Fibroblast of lung (primary cell): ENCODE results near the gene ZNF664. TPM values are rescaled to one million over a fixed set of nuclear protein-coding genes. Genes with fewer than 3 reads are reported as not detected.
A peak's percentile ranks its signal among the peaks of the same experiment; 100 is the strongest.

Experiments used
- DNase-seq, 2 donors: peaks; one replicate each; pipeline versions ENCODE4 v3.0.0 to v3.0.0-alpha.2; 2010; ENCODE audit warnings: low read depth in 2 of 2
- H2AFZ ChIP-seq: 2 replicates; pipeline ENCODE4 v1.5.1; 2012; ENCODE audit warnings: low read length, control low read depth, inconsistent platforms
- H3K27ac ChIP-seq: 2 replicates; pipeline ENCODE4 v1.5.1; 2011; ENCODE audit warnings: low read length, control low read depth; ENCODE audit not compliant: insufficient read depth
- H3K27me3 ChIP-seq: 2 replicates; pipeline ENCODE4 v1.5.1; 2011; ENCODE audit warnings: mild to moderate bottlenecking, low read length; ENCODE audit not compliant: control insufficient read depth, insufficient read depth
- H3K36me3 ChIP-seq: 2 replicates; pipeline ENCODE4 v1.5.1; 2011; ENCODE audit warnings: low read length; ENCODE audit not compliant: control insufficient read depth, insufficient read depth
- H3K4me1 ChIP-seq: 2 replicates; pipeline ENCODE4 v1.5.1; 2011; ENCODE audit warnings: low read length; ENCODE audit not compliant: control insufficient read depth, insufficient read depth; ENCODE audit errors: extremely low read depth
- H3K4me2 ChIP-seq: 2 replicates; pipeline ENCODE4 v1.5.1; 2011; ENCODE audit warnings: low read length, control low read depth; ENCODE audit not compliant: insufficient read depth; ENCODE audit errors: extremely low read depth
- H3K4me3 ChIP-seq, 4 experiments: fragments of 200-600 bp in 1 of 4; sonication (generic) in 1 of 4; replicated peaks in 1 of 4; 2 replicates each; pipeline ENCODE4 v1.5.1; 2011 to 2016; ENCODE audit warnings: low read length in 4 of 4, low read depth in 3 of 4, mild to moderate bottlenecking in 3 of 4, control low read depth in 2 of 4, inconsistent platforms in 1 of 4, mixed read lengths in 1 of 4; ENCODE audit not compliant: insufficient read depth in 1 of 4; ENCODE audit errors: control extremely low read depth in 1 of 4
- H3K79me2 ChIP-seq: 2 replicates; pipeline ENCODE4 v1.5.1; 2012; ENCODE audit warnings: mild to moderate bottlenecking, low read length, inconsistent platforms; ENCODE audit not compliant: control insufficient read depth, insufficient read depth
- H3K9ac ChIP-seq: 2 replicates; pipeline ENCODE4 v1.5.1; 2011; ENCODE audit warnings: mild to moderate bottlenecking, low read length, control low read depth; ENCODE audit not compliant: insufficient read depth
- H3K9me3 ChIP-seq: 2 replicates; pipeline ENCODE4 v1.5.1; 2012; ENCODE audit warnings: low read depth, low read length; ENCODE audit not compliant: control insufficient read depth, insufficient read depth
- H4K20me1 ChIP-seq: 2 replicates; pipeline ENCODE4 v1.5.1; 2011; ENCODE audit warnings: low read length; ENCODE audit not compliant: control insufficient read depth, insufficient read depth; ENCODE audit errors: extremely low read depth
- EZH2 ChIP-seq: IDR thresholded peaks from 2 replicates; pipeline ENCODE4 v1.5.1; 2012; ENCODE audit warnings: low read length, control low read depth, mild to moderate bottlenecking; ENCODE audit errors: missing control alignments
- polyA plus RNA-seq, 2 donors: library from polyadenylated mRNA; depleted of rRNA in 1 of 2; stranded (reverse) in 1 of 2; unstranded in 1 of 2; fragments of >200 nt; gene quantifications; 2 replicates each; pipeline ENCODE4 v1.2.1, GENCODE V29; 2011 to 2012; ENCODE audit warnings: missing spikeins in 1 of 2
- total RNA-seq: library from RNA; depleted of rRNA; stranded (reverse); fragments of >200 nt; gene quantifications from 2 replicates; pipeline ENCODE4 v1.2.1, GENCODE V29; 2014
- TF ChIP-seq, protein P1 (sequence below), 2 donors: IDR thresholded peaks in 1 of 2; conservative IDR thresholded peaks in 1 of 2; 1 replicate in 1 of 2; 2 replicates in 1 of 2; pipeline ENCODE4 v1.5.1; 2011 to 2012; ENCODE audit warnings: low read length in 2 of 2, control low read depth in 1 of 2, inconsistent platforms in 1 of 2, low read depth in 1 of 2, mild to moderate bottlenecking in 1 of 2

The ZNF664 gene
- total and polyA plus RNA-seq, 2 donors (not counting 1 experiment from before 2014, with no cell fraction given), result 43.9 to 55.1 TPM

DNA sequence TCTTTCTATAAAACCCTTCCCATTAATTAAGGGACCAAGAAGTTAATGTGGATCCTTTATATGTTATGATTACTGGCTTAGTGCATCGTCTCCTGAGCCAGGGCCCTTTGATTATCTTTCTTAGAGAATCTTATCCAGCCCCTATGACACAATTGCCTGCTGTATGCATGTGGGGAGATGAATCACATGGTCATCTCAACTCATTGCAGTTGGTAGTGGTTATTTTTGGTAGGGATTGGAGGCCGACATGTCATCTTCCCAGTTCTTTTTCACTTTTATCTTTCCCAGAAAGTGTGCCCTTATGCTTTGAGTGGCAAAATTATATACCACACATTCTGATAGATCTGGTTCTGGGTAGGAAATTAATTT lies 26.0 kb downstream of the ZNF664 start:
- H3K9me3 ChIP-seq, result no peaks in the 10 kb centered on the region
- peaks cover 2% of the 10 kb centered on the region for H3K36me3 ChIP-seq
- H3K4me2 ChIP-seq, result no peak overlapping the region
- peaks cover 12% of the 10 kb centered on the region for H3K4me1 ChIP-seq
- TF ChIP-seq EZH2, result no peak
- TF ChIP-seq, protein P1, sequence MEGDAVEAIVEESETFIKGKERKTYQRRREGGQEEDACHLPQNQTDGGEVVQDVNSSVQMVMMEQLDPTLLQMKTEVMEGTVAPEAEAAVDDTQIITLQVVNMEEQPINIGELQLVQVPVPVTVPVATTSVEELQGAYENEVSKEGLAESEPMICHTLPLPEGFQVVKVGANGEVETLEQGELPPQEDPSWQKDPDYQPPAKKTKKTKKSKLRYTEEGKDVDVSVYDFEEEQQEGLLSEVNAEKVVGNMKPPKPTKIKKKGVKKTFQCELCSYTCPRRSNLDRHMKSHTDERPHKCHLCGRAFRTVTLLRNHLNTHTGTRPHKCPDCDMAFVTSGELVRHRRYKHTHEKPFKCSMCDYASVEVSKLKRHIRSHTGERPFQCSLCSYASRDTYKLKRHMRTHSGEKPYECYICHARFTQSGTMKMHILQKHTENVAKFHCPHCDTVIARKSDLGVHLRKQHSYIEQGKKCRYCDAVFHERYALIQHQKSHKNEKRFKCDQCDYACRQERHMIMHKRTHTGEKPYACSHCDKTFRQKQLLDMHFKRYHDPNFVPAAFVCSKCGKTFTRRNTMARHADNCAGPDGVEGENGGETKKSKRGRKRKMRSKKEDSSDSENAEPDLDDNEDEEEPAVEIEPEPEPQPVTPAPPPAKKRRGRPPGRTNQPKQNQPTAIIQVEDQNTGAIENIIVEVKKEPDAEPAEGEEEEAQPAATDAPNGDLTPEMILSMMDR (conservative IDR thresholded peaks at IDR 0.05 in 1 of 2, IDR thresholded peaks at IDR 0.05 in 1 of 2; ENCODE audit: low read depth in 1 of 2, low read length in 2 of 2), result no peak
- H3K79me2 ChIP-seq, result no peaks in the 10 kb centered on the region
- H3K4me3 ChIP-seq, result no peak overlapping the region
- H3K27ac ChIP-seq, result no peak overlapping the region
- DNase-seq, result peak in 1 of 2 donors; percentile 39
- H3K9ac ChIP-seq, result no peak overlapping the region
- no peaks in the 10 kb centered on the region for H4K20me1 ChIP-seq
- no peaks in the 10 kb centered on the region for H3K27me3 ChIP-seq
- no peak overlapping the region for H2AFZ ChIP-seq

DNA sequence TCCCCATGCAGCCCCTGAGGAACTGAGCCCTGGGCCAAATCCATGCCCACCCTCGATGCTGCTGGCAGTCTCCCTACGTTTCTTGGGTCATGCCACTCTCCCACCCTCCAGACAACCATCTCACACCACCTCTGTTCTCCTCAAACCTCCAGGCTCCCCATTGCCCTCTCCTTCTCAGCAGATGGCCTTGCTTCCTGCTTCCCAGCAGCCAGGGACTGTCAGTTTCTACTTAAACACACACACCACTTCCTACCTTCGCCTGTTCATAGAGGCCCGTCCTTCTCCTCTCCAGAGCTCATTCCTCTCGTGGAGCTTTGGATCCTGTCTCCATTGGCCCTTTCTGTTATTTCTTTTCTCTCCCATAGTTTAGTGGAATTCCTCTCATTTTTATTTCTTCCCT lies 27.1 kb downstream of the ZNF664 start:
- Histone ChIP-seq H3K4me2 (no peak overlapping the region), H3K4me1 (peaks cover 10% of the 10 kb centered on the region), H3K79me2 (no peaks in the 10 kb centered on the region), H3K27me3 (no peaks in the 10 kb centered on the region), H3K9me3 (no peaks in the 10 kb centered on the region), H4K20me1 (no peaks in the 10 kb centered on the region), H3K27ac (no peak overlapping the region), H3K36me3 (peaks cover 2% of the 10 kb centered on the region), H3K9ac (no peak overlapping the region), H3K4me3 (no peak overlapping the region), H2AFZ (no peak overlapping the region)
- no peak for TF ChIP-seq EZH2
- TF ChIP-seq, protein P1 (conservative IDR thresholded peaks at IDR 0.05 in 1 of 2, IDR thresholded peaks at IDR 0.05 in 1 of 2; ENCODE audit: low read depth in 1 of 2, low read length in 2 of 2), result no peak
- DNase-seq, result no peak

DNA sequence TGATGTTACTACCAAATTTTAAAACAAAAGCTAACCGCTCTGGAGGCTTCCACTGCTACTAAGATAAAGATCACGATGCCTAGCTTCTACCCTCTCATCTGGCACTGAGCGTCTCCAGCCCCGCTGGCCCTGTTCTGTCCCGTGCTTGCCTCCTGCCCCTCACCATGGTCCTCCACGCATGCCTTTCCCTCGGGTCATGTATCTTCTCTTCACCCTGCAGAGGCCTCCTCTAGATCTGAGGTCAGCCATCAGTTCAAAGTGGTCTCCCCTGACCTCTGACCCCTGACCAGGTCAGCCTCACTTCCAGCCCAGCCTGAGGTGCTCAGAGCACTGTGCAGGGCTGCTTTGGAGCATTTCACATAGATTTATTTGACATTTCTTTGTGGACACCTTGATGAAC lies 28.3 kb downstream of the ZNF664 start:
- Histone ChIP-seq H3K9ac (no peak overlapping the region), H3K27me3 (no peaks in the 10 kb centered on the region), H3K4me3 (no peak overlapping the region), H3K4me1 (peaks cover 9% of the 10 kb centered on the region), H4K20me1 (no peaks in the 10 kb centered on the region), H3K79me2 (no peaks in the 10 kb centered on the region), H3K9me3 (no peaks in the 10 kb centered on the region), H2AFZ (no peak overlapping the region), H3K36me3 (peaks cover 3% of the 10 kb centered on the region), H3K27ac (no peak overlapping the region), H3K4me2 (no peak overlapping the region)
- TF ChIP-seq, protein P1 (conservative IDR thresholded peaks at IDR 0.05 in 1 of 2, IDR thresholded peaks at IDR 0.05 in 1 of 2; ENCODE audit: low read depth in 1 of 2, low read length in 2 of 2), result no peak
- no peak for TF ChIP-seq EZH2
- DNase-seq, result no peak
